NOMO-1 treated with dmso at 0.1 percent for 144 hours (cell line): ENCODE results near the gene CEP170B.
A peak's percentile ranks its signal among the peaks of the same experiment; 100 is the strongest.

Experiments used
- DNase-seq: peaks from one replicate; lab custom pipeline; 2025; ENCODE audit not compliant: unreplicated experiment; lab: John Stamatoyannopoulos, UW

Gene CEP170B

GRCh38 chr14:104929268-104930230 is 64.5 kb downstream of the CEP170B start:
- DNase-seq, result no peak

GRCh38 chr14:104930526-104931303 is 65.6 kb downstream of the CEP170B start:
- no peak for DNase-seq

GRCh38 chr14:104931304-104931770 is 66.3 kb downstream of the CEP170B start:
- DNase-seq, result no peak

GRCh38 chr14:104931771-104932675 is 67.0 kb downstream of the CEP170B start:
- no peak for DNase-seq

- DNase-seq, result peak; percentile 57
Observed at GRCh38 chr14:104932676-104933631, 67.9 kb downstream of the CEP170B start.

- DNase-seq, result no peak
Observed at GRCh38 chr14:104933746-104934733, 69.0 kb downstream of the CEP170B start.

GRCh38 chr14:104935026-104935650 is 70.1 kb downstream of the CEP170B start:
- no peak for DNase-seq

- DNase-seq, result no peak
Observed at GRCh38 chr14:104935955-104936354, 70.9 kb downstream of the CEP170B start.

GRCh38 chr14:104936361-104937155 is 71.5 kb downstream of the CEP170B start:
- DNase-seq, result no peak

GRCh38 chr14:104937161-104937560 is 72.1 kb downstream of the CEP170B start:
- no peak for DNase-seq

- DNase-seq, result no peak
Observed at GRCh38 chr14:104937694-104938365, 72.8 kb downstream of the CEP170B start.

- DNase-seq, result no peak
Observed at GRCh38 chr14:104938436-104938835, 73.4 kb downstream of the CEP170B start.

- DNase-seq, result no peak
Observed at GRCh38 chr14:104938960-104939359, 73.9 kb downstream of the CEP170B start.

GRCh38 chr14:104939666-104940410 is 74.8 kb downstream of the CEP170B start:
- DNase-seq, result no peak

- no peak for DNase-seq
Observed at GRCh38 chr14:104940526-104941150, 75.6 kb downstream of the CEP170B start.
